ENCODE results near the gene ATG7.
A peak's percentile ranks its signal among the peaks of the same experiment; 100 is the strongest.

ATG7 gene

DNA sequence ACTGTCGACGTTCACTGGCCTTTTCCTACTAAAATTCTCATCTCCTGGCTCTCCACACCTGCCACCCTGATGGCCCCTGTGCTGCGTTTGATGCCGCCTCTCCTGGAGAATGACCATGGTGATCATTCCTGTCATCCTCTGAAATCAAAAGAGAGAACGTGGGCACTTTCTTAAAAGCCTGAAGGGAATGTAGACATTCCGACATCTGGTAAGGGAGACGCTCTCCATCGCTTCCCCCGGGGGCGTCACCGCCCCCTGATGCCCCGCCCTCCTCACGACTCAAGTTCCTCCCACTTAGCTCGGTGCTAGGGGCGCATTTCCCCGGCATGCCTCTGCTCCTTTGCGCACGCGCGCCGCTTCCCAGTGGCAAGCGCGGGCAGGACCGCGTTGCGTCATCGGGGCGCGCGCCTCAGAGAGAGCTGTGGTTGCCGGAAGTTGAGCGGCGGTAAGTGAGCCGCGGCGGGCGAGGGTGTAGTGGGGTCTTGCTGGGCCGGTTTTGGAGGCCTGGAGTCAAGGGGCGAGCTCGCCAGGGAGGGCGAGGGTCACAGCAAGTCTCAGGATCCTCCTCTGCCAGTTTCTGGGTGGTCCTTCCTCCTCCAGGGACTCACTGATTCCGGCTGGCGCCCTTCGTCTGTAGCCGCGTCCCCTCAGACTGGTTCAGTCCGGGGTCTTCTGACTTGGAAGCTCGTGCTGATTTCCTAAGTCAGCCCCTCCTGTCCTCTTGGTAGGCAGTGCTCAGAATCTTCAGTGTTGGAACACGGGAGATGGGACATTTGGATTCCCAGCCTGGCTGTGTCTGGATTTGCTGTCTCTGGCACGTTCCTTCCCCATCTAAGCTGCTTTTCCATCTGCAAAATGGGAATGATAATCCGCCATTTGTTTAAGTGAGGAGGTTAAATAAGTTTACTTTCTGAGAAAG lies at the start of gene ATG7:
TSS of gene ATG7 (plus strand) at position 412 of the 919 bp plus-strand sequence. CDS start 26,299 bp downstream, outside the sequence.
- peak; percentile 92 to 95 for DNase-seq (ENCODE audit: extremely low read depth in 1 of 2, low read depth in 1 of 2)

DNA sequence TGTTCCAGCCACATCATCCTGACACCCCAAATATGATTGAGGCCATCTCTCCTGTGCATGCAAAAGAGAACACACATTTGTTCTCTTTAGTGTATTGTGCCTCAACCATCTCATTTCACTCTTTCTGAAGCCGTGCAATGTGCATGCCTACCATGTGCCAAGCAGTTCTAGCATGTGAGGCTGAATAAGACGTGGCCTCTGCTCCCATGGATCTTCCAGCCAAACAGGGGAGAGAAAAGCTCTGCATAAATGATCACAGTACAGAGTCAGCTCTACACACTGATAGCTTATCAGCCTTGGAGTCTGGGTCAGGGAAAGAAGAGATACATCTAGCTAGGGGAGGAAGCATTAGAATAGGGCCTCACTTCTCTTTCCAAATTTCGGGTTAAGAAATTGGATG lies 48.2 kb upstream of the ATG7 start:
- no peak for DNase-seq (ENCODE audit: extremely low read depth in 1 of 2, low read depth in 1 of 2)

DNA sequence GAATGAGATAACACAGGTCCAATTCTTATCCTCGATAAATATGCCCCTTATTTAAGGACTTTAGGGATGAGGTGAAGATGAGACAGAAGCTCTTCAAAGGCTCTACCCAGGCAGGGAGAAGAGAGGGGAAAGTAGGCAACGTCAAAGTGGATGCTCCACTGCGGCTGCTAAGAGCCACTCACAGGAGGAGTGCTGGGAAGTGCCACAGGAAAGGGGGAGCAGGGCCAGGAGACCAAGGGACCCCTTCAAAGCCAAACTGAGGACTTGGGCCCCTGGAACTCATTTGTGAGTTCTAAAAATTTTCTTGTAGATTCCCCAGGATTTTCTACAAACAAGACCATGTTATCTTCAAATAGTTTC lies 47.3 kb upstream of the ATG7 start:
- no peak for DNase-seq (ENCODE audit: extremely low read depth in 1 of 2, low read depth in 1 of 2)

DNA sequence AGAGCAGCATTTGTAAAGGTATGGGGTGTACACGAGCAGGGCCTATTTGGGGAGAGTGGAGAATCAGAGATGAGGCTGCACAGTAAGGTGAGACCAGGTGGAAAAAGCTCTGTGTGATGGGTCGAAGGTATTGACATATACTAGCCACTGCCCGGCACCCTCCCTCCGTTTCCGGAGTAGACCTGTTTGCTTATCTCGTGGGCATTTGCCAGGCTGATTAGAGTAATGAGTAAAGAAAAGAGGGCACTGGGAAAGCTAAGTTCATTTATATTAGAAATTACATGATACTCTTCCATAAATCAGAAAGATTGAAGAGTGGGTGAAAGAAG lies 46.2 kb upstream of the ATG7 start:
- DNase-seq (ENCODE audit: extremely low read depth in 1 of 2, low read depth in 1 of 2): no peak

GRCh38 chr3:11228041-11228440 lies 44.2 kb upstream of the ATG7 start:
- no peak for DNase-seq (ENCODE audit: extremely low read depth in 1 of 2, low read depth in 1 of 2)

- DNase-seq (ENCODE audit: extremely low read depth in 1 of 2, low read depth in 1 of 2): no peak
Measured at GRCh38 chr3:11230125-11230524, 42.1 kb upstream of the ATG7 start.

DNA sequence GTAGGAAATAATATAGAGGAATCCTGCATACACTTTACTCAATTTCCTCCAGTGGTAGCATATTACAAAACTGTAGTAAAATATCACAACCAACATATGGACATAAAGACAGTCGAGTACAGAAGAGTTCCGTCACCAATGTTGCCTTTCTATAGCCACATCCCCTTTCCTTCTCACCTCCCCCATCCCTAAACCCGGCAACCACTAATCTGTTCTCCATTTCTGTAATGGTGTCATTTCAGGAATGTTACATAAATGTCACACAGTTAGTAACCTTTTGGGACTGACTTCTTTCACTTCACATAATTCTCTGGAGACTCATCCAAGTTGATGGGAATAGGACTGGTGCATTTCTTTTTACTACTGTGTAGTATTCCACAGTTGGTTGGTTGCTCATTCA lies 41.4 kb upstream of the ATG7 start:
- DNase-seq (ENCODE audit: extremely low read depth in 1 of 2, low read depth in 1 of 2): no peak

GRCh38 chr3:11235385-11235784 lies 36.8 kb upstream of the ATG7 start:
- DNase-seq (ENCODE audit: extremely low read depth in 1 of 2, low read depth in 1 of 2): no peak

DNA sequence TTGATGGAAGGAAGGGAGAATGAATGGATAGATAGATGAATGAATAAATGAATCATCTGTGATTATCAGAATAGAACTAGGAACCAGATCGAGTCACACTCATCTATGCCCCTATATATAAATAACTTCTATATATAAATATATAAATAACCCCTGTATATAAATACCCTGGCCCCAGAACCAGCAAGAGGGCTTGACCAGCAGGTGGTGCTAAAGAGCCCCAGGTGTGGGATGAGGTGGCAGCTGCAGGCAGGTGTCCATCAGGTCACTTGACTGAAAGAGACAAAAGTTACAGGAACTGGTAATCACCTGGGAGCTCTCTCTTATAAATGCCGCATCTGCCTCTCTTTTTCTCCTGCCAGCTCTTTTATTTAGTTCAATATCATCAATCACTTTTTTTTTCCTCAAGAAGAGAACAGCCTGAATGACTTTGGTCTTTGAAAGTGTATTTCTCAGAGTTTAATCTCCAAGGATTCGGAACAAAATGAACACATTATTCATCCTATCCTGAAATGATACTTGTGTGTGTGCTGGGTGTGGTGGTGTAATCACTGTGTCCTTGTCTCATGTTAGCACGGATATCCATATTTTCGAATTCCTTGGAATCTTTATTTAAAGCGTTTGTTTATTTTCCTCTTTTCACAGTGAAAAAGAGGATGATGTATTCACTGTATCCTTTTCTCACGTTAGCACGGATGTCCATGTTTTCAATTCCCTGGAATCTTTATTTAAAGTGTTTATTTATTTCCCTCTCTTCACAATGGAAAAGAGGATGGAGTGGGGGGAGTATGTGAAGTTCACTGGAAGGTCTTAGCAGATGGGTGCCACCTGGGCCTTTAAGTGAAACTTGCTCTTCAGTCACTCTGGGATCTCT lies 35.4 kb upstream of the ATG7 start:
- peak; percentile 41 to 74 for DNase-seq (ENCODE audit: extremely low read depth in 1 of 2, low read depth in 1 of 2)

- no peak for DNase-seq (ENCODE audit: extremely low read depth in 1 of 2, low read depth in 1 of 2)
Measured at GRCh38 chr3:11238060-11238459, 34.1 kb upstream of the ATG7 start.

GRCh38 chr3:11238880-11239279 lies 33.3 kb upstream of the ATG7 start:
- no peak for DNase-seq (ENCODE audit: extremely low read depth in 1 of 2, low read depth in 1 of 2)

DNA sequence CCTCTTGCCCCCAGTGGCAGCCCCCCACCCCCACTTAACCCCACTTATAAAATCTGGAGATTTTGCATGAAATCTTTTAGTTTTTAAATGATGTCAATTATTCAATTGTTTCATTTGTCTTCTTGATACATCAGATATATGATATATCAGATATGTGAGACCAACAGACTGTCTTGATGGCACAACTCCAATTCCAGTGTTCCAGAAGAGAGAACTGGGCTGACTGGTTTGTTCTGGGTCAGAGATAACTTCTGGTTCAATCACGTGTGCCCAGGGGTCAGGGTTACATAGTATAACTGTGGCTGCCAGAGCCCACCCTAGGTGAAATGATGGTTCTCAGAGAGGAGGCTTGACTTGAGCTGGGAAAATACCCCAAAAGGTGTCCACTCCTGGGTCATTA lies 32.4 kb upstream of the ATG7 start:
- no peak for DNase-seq (ENCODE audit: extremely low read depth in 1 of 2, low read depth in 1 of 2)

GRCh38 chr3:11240496-11240895 lies 31.7 kb upstream of the ATG7 start:
- DNase-seq (ENCODE audit: extremely low read depth in 1 of 2, low read depth in 1 of 2): peak; percentile 36 to 68

DNA sequence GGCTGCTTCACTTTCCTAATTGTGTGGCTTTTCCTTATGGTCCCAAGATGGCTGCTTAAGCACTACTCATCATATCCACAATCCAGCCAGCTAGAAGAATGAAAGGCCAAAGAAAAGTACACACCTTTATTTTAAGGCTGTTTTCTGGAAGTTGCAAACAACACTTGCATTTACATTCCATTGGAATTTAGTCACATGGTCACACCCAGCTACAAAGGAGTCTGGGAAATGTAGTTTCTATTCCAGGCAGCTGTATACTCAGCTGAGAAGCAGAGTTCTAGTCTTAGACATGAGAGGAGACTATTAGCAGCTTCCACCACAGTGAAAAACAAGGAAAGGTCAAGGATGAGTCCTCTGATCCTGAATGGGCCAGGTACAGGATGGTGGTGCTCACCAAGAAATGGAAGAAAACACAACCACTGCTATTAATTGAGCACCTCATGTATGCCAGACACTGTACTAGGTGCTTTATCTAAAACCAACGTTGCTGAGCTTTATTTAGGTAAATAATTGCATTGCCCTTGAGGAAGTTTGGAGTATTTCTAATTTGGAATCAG lies 28.0 kb upstream of the ATG7 start:
- DNase-seq (ENCODE audit: extremely low read depth in 1 of 2, low read depth in 1 of 2): no peak

- DNase-seq (ENCODE audit: extremely low read depth in 1 of 2, low read depth in 1 of 2): no peak
Measured at GRCh38 chr3:11245276-11245675, 26.9 kb upstream of the ATG7 start.

- no peak for DNase-seq (ENCODE audit: extremely low read depth in 1 of 2, low read depth in 1 of 2)
Measured at GRCh38 chr3:11245827-11246662, 26.2 kb upstream of the ATG7 start.

GRCh38 chr3:11246663-11246970 lies 25.6 kb upstream of the ATG7 start:
- no peak for DNase-seq (ENCODE audit: extremely low read depth in 1 of 2, low read depth in 1 of 2)

DNA sequence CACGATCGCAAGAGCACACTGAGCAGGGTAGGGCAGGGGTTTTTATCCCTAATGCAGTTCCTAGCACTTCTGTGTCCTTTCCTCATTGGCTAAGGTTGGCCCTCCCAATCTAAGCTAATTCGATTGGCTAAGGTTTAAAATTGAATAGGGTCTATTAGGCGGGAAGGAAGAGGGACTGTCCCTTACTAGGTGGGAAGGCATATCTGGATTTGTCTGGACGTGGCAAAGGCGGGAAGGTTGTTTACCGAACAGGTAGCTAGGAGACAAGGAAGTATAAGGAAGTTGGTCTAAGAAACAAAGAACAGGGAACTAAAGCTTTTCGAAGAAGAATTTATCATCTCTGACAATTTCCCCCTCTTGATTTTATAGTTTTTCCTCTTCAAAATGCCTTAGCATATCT lies 24.8 kb upstream of the ATG7 start:
- no peak for DNase-seq (ENCODE audit: extremely low read depth in 1 of 2, low read depth in 1 of 2)

DNA sequence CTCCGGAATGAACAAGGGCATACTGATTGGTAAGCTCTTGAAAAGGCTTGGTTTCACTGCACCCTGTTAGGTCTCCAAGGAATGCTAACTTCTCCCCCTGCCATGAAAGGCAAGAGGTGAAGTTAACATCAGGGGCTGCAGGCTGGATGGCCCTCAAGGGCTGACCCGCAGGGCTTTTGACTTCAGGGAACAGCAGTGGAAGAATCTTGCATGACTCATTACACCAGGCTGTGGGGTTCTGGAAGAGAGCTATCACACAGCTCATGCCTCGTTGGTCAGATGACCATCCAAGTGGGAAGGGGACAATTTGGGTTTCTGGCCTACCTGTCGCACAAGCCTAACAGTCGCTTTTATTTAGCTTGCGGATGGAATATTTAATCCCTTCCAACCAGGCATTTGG lies 23.6 kb upstream of the ATG7 start:
- DNase-seq (ENCODE audit: extremely low read depth in 1 of 2, low read depth in 1 of 2): no peak

DNA sequence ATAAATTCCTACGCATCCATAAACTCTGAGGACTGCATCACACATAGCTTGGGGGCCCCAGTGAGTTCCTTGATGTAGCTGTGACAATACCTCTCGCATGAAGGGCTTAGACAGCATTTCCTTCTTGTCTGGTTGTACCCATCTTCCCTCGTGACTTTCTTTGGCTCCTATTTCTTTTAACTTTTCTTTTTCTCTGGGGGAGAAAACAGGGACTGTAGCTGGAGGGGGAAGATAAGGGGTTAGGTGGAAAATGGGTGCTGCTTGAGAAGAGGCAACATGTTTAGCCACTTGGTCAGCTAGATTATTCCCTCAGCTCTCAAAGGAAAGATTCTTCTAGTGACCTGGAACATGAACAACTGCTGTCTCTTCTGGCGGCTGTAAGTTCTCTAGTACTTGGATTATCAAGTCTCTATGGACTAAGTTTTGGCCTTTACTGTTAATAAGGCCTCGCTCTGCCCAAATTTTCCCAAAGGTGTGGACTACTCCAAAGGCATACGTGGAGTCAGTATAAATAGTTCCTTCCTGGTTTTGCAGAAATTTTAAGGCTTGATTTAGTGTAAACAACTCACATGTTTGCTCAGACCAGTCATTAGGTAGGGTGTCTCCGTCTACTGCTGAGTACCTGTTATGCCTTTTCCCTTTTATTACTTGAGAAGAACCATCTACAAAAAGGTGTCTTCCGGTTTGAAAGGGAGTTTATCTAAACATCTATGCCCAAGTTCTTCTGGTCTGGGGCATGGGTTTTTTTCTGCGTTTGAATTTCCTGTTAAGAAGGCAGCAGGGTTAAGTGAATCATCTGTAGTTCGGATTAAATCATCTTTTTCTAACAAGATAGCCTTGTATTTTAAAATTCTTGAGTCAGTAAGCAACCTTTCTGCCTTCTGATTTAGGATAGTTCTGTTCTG lies 21.0 kb upstream of the ATG7 start:
- no peak for DNase-seq (ENCODE audit: extremely low read depth in 1 of 2, low read depth in 1 of 2)
